HepG2 (cell line): ENCODE data around the gene WTAP. TPM values are rescaled to one million over a fixed set of nuclear protein-coding genes. Genes with fewer than 3 reads are reported as not detected.
A peak's percentile ranks its signal among the peaks of the same experiment; 100 is the strongest.

Source experiments
- FOXK1 ChIP-seq: sonication (generic); formaldehyde crosslinking; IDR thresholded peaks from 2 replicates; pipeline ENCODE4 v1.4.0; 2020; ENCODE audit warnings: low read depth, missing genetic modification reagents, borderline replicate concordance
- IRF2 ChIP-seq: IDR thresholded peaks from 2 replicates; pipeline ENCODE4 v1.6.1; 2018; ENCODE audit warnings: missing genetic modification reagents, missing compliant biosample characterization
- MIER3 ChIP-seq: IDR thresholded peaks from 2 replicates; pipeline ENCODE4 v1.6.1; 2016; ENCODE audit warnings: missing compliant biosample characterization, borderline replicate concordance
- MIXL1 ChIP-seq: IDR thresholded peaks from 2 replicates; pipeline ENCODE4 v1.6.1; 2016
- POLR2A ChIP-seq, 2 experiments: IDR thresholded peaks; 2 replicates each; pipeline ENCODE4 v1.6.1; 2011; ENCODE audit warnings: low read depth in 2 of 2, low read length in 2 of 2, mild to moderate bottlenecking in 1 of 2, moderate library complexity in 1 of 2; ENCODE audit not compliant: insufficient read depth in 1 of 2
- RFXANK ChIP-seq: IDR thresholded peaks from 2 replicates; pipeline ENCODE4 v1.6.1; 2016
- SAP130 ChIP-seq: IDR thresholded peaks from 2 replicates; pipeline ENCODE4 v1.6.1; 2016; ENCODE audit warnings: low read depth
- SIX4 ChIP-seq: sonication (generic); formaldehyde crosslinking; IDR thresholded peaks from 2 replicates; pipeline ENCODE4 v1.4.0; 2020; ENCODE audit warnings: missing genetic modification reagents
- SP1 ChIP-seq, 2 experiments: fragments of 450-650 bp in 1 of 2; sonication (generic) in 1 of 2; formaldehyde crosslinking in 1 of 2; IDR thresholded peaks; 2 replicates each; pipeline versions ENCODE4 v1.4.0 to v1.6.1; 2016 to 2020; ENCODE audit warnings: missing genetic modification reagents in 1 of 2
- TEAD3 ChIP-seq: optimal IDR thresholded peaks from 2 replicates; pipeline ENCODE3; 2016; ENCODE audit warnings: borderline replicate concordance
- ZNF441 ChIP-seq: sonication (generic); formaldehyde crosslinking; IDR thresholded peaks from 2 replicates; pipeline ENCODE4 v1.7.0; 2021; ENCODE audit warnings: missing genetic modification reagents, borderline replicate concordance
- ZNF570 ChIP-seq: sonication (generic); formaldehyde crosslinking; IDR thresholded peaks from 2 replicates; pipeline ENCODE4 v1.4.0; 2020; ENCODE audit warnings: mild to moderate bottlenecking, missing genetic modification reagents, borderline replicate concordance
- ZNF816 ChIP-seq: sonication (generic); formaldehyde crosslinking; IDR thresholded peaks from 2 replicates; pipeline ENCODE4 v1.8.0; 2022; ENCODE audit warnings: missing genetic modification reagents, mild to moderate bottlenecking, borderline replicate concordance
- polyA plus RNA-seq, 8 experiments: library from polyadenylated mRNA; depleted of rRNA in 3 of 8; stranded (reverse) in 7 of 8; unstranded in 1 of 8; fragments of >200 nt; fragmentation: Illumina TruSeq in 4 of 8; extraction: Trizol in 4 of 8; gene quantifications; 2 replicates each; pipeline versions ENCODE4 v1.2.1 to v1.2.3, GENCODE V29; 2011 to 2016; ENCODE audit warnings: low read depth in 4 of 8, missing spikeins in 1 of 8, mixed read lengths in 1 of 8; ENCODE audit not compliant: insufficient read depth in 1 of 8
- total RNA-seq, 5 experiments: library from RNA; depleted of rRNA; stranded (reverse); fragments of >200 nt; fragmentation: Illumina TruSeq; extraction: Trizol; gene quantifications; 2 replicates each; pipeline ENCODE4 v1.2.3, GENCODE V29; 2016; ENCODE audit warnings: low read depth in 1 of 5
- TF ChIP-seq, protein P1 (sequence below): sonication (generic); formaldehyde crosslinking; IDR thresholded peaks from 2 replicates; pipeline ENCODE4 v1.4.0; 2020; ENCODE audit warnings: missing genetic modification reagents
- TF ChIP-seq, protein P2 (sequence below): sonication (generic); formaldehyde crosslinking; IDR thresholded peaks from 2 replicates; pipeline ENCODE4 v1.5.0; 2020; ENCODE audit warnings: mild to moderate bottlenecking, missing genetic modification reagents, borderline replicate concordance
- TF ChIP-seq, protein P3 (sequence below): IDR thresholded peaks from 2 replicates; pipeline ENCODE4 v1.6.1; 2018; ENCODE audit warnings: missing genetic modification reagents, mild to moderate bottlenecking, missing compliant biosample characterization
- TF ChIP-seq, protein P4 (sequence below): sonication (generic); formaldehyde crosslinking; IDR thresholded peaks from 2 replicates; pipeline ENCODE4 v1.4.0; 2020; ENCODE audit warnings: missing genetic modification reagents
- TF ChIP-seq, protein P5 (sequence below): IDR thresholded peaks from 2 replicates; pipeline ENCODE4 v1.6.1; 2016; ENCODE audit warnings: low read depth

Gene WTAP
- total and polyA plus RNA-seq, 2 of the 13 experiments (the other 11 are each of a cell fraction or from before 2014, with no cell fraction given) = 31.6 to 167 TPM

DNA sequence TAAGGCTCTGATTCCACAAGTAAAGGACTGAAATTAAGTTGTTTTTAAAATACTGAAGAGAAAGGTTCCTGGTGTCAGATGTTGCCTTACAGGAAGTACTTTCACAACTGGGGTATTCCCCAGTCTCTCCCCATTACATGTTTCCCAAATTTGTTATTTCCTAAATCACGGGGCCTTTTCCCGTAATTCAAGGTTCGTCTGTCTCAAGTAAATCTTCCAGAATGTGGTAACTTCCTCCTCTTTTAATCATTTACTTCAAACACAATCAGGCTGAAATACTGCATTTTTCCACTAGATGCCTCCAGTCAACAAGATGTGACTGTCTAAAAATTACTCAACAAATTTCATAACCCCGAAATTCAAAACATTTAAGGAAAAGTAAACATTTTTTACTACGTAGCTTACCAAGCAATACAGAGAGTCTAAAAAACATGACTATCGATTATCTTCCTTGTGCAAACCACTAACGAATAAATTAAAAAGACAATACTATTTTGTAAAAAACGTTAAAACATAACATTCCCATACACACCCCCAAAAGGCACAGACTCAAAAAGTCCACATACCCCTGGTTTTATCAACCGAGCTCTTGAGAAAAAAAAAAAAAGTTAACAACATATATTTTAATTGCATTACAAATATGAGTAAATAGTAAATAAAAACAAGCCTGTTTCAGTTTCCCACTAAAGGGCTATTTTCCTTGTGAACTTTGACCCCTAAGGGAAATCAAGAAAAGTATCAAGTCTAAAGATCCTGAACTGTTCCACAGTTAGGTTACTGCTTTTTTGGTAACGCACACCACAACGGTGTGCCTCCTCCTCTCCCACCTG, 36.0 kb upstream of the WTAP start (continued):
- TF ChIP-seq, protein P1, sequence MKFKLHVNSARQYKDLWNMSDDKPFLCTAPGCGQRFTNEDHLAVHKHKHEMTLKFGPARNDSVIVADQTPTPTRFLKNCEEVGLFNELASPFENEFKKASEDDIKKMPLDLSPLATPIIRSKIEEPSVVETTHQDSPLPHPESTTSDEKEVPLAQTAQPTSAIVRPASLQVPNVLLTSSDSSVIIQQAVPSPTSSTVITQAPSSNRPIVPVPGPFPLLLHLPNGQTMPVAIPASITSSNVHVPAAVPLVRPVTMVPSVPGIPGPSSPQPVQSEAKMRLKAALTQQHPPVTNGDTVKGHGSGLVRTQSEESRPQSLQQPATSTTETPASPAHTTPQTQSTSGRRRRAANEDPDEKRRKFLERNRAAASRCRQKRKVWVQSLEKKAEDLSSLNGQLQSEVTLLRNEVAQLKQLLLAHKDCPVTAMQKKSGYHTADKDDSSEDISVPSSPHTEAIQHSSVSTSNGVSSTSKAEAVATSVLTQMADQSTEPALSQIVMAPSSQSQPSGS (CRISPR knock-in tag) = peak; percentile 72; the same call in 1 of the 2 replicates
- peak; percentile 63; the same call in 1 of the 2 replicates for TF ChIP-seq IRF2
- peak; percentile 78 for TF ChIP-seq MIXL1
- peak; percentile 75; the same call in 1 of the 2 replicates for TF ChIP-seq MIER3 (CRISPR knock-in tag)
- TF ChIP-seq, protein P2, sequence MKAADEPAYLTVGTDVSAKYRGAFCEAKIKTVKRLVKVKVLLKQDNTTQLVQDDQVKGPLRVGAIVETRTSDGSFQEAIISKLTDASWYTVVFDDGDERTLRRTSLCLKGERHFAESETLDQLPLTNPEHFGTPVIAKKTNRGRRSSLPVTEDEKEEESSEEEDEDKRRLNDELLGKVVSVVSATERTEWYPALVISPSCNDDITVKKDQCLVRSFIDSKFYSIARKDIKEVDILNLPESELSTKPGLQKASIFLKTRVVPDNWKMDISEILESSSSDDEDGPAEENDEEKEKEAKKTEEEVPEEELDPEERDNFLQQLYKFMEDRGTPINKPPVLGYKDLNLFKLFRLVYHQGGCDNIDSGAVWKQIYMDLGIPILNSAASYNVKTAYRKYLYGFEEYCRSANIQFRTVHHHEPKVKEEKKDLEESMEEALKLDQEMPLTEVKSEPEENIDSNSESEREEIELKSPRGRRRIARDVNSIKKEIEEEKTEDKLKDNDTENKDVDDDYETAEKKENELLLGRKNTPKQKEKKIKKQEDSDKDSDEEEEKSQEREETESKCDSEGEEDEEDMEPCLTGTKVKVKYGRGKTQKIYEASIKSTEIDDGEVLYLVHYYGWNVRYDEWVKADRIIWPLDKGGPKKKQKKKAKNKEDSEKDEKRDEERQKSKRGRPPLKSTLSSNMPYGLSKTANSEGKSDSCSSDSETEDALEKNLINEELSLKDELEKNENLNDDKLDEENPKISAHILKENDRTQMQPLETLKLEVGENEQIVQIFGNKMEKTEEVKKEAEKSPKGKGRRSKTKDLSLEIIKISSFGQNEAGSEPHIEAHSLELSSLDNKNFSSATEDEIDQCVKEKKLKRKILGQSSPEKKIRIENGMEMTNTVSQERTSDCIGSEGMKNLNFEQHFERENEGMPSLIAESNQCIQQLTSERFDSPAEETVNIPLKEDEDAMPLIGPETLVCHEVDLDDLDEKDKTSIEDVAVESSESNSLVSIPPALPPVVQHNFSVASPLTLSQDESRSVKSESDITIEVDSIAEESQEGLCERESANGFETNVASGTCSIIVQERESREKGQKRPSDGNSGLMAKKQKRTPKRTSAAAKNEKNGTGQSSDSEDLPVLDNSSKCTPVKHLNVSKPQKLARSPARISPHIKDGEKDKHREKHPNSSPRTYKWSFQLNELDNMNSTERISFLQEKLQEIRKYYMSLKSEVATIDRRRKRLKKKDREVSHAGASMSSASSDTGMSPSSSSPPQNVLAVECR (CRISPR knock-in tag) = peak; percentile 22; the same call in 1 of the 2 replicates
- TF ChIP-seq SIX4 (CRISPR knock-in tag) = peak; percentile 52; the same call in 1 of the 2 replicates
- peak; percentile 77 for TF ChIP-seq TEAD3 (CRISPR knock-in tag)
- TF ChIP-seq ZNF441 (CRISPR knock-in tag) = no peak
- TF ChIP-seq, protein P3, sequence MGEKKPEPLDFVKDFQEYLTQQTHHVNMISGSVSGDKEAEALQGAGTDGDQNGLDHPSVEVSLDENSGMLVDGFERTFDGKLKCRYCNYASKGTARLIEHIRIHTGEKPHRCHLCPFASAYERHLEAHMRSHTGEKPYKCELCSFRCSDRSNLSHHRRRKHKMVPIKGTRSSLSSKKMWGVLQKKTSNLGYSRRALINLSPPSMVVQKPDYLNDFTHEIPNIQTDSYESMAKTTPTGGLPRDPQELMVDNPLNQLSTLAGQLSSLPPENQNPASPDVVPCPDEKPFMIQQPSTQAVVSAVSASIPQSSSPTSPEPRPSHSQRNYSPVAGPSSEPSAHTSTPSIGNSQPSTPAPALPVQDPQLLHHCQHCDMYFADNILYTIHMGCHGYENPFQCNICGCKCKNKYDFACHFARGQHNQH (CRISPR knock-in tag) = peak; percentile 49; the same call in 1 of the 2 replicates
- TF ChIP-seq RFXANK (CRISPR knock-in tag) = no peak
- TF ChIP-seq SP1 (IDR thresholded peaks at IDR 0.05) = no peak
- no peak for TF ChIP-seq SP1 (CRISPR knock-in tag; IDR thresholded peaks at IDR 0.05)
- TF ChIP-seq POLR2A (IDR thresholded peaks at IDR 0.05; ENCODE audit: insufficient read depth in 1 of 2, low read depth in 2 of 2, low read length in 2 of 2) = 0 out of 4 replicates have a peak, but pooled peaks of 1 of the 2 experiments have one; percentile 22
- peak; percentile 88 for TF ChIP-seq SAP130 (CRISPR knock-in tag)
- TF ChIP-seq, protein P4, sequence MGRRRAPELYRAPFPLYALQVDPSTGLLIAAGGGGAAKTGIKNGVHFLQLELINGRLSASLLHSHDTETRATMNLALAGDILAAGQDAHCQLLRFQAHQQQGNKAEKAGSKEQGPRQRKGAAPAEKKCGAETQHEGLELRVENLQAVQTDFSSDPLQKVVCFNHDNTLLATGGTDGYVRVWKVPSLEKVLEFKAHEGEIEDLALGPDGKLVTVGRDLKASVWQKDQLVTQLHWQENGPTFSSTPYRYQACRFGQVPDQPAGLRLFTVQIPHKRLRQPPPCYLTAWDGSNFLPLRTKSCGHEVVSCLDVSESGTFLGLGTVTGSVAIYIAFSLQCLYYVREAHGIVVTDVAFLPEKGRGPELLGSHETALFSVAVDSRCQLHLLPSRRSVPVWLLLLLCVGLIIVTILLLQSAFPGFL (CRISPR knock-in tag) = no peak
- TF ChIP-seq ZNF570 (CRISPR knock-in tag) = no peak
- peak; percentile 63; the same call in 1 of the 2 replicates for TF ChIP-seq FOXK1 (CRISPR knock-in tag)
- TF ChIP-seq, protein P5, sequence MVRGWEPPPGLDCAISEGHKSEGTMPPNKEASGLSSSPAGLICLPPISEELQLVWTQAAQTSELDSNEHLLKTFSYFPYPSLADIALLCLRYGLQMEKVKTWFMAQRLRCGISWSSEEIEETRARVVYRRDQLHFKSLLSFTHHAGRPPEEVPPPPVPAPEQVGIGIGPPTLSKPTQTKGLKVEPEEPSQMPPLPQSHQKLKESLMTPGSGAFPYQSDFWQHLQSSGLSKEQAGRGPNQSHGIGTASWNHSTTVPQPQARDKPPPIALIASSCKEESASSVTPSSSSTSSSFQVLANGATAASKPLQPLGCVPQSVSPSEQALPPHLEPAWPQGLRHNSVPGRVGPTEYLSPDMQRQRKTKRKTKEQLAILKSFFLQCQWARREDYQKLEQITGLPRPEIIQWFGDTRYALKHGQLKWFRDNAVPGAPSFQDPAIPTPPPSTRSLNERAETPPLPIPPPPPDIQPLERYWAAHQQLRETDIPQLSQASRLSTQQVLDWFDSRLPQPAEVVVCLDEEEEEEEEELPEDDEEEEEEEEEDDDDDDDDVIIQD = peak; percentile 89; the same call in 1 of the 2 replicates
- TF ChIP-seq ZNF816 (CRISPR knock-in tag) = peak; percentile 57; the same call in 1 of the 2 replicates
